Spleen (tissue), 7 donors: Measurements from ENCODE around the gene SUCLA2.

ENCODE experiments used
- CTCF ChIP-seq, 11 experiments: fragments of 200-600 bp in 7 of 11; fragments of 450-650 bp in 4 of 11; sonication (generic) in 4 of 11; IDR thresholded peaks in 8 of 11; conservative IDR thresholded peaks in 3 of 11; 1 replicate in 7 of 11; 2 replicates in 4 of 11; pipeline versions ENCODE4 v1.4.0 to v1.8.0; 2016 to 2021; ENCODE audit warnings: antibody characterized with exemption in 11 of 11, inconsistent platforms in 4 of 11, mild to moderate bottlenecking in 1 of 11
- POLR2A ChIP-seq, 3 donors: fragments of 450-650 bp; IDR thresholded peaks; one replicate each; pipeline ENCODE4 v1.5.1; 2017; ENCODE audit warnings: antibody characterized with exemption in 3 of 3, mild to moderate bottlenecking in 1 of 3
- donor health status: DM: no; HTN: no; CAD: no; lungs with moderate emphysema.
- donor health status: DM: no; HTN: no; CAD: no.
- donor health status: DM: no; HTN: no; CAD: no.

GRCh38 chr13:47904891-47905290, 96.2 kb downstream of the SUCLA2 start:
- TF ChIP-seq POLR2A (IDR thresholded peaks at IDR 0.05), result no peak
- no peak for TF ChIP-seq CTCF (IDR thresholded peaks at IDR 0.05 in 8 of 11, conservative IDR thresholded peaks at IDR 0.05 in 3 of 11)
